Coronary artery (tissue), 2 donors: ENCODE data around the gene NDUFB4.

Experiments used
- DNase-seq: peaks from one replicate; pipeline ENCODE4 v3.0.0-alpha.2; 2017; ENCODE audit warnings: low spot score
- H3K27ac ChIP-seq, 2 donors: fragments of 200-600 bp; sonication (generic); one replicate each; pipeline ENCODE4 v1.5.1; 2016 to 2019
- H3K4me3 ChIP-seq: fragments of 200-600 bp; sonication (generic); 2 replicates; pipeline ENCODE4 v1.5.1; 2016; ENCODE audit warnings: mild to moderate bottlenecking, moderate library complexity
- TF ChIP-seq, protein P1 (sequence below): fragments of 200-600 bp; sonication (generic); IDR thresholded peaks from one replicate; pipeline ENCODE4 v1.5.1; 2019; ENCODE audit warnings: antibody characterized with exemption

Gene NDUFB4

DNA sequence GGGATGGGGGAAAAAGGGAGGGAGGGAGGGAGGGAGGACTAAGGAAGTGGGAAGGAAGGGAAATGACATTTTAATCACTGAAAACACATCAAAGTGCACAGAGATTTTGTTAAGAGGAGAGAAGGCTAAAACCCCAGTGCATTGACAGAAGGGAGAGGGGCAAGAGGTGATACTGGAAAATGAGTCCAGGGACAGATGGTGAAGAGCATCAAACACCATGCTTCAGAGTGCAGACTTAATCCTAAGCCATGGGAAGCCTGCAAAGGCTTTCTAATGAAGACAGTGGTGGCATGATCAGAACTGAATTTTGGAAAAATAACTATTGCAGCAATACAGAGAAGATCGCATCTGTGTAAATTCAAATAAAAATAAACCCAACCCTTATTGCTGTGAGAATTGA, 44.1 kb downstream of the NDUFB4 start:
- TF ChIP-seq, protein P1, sequence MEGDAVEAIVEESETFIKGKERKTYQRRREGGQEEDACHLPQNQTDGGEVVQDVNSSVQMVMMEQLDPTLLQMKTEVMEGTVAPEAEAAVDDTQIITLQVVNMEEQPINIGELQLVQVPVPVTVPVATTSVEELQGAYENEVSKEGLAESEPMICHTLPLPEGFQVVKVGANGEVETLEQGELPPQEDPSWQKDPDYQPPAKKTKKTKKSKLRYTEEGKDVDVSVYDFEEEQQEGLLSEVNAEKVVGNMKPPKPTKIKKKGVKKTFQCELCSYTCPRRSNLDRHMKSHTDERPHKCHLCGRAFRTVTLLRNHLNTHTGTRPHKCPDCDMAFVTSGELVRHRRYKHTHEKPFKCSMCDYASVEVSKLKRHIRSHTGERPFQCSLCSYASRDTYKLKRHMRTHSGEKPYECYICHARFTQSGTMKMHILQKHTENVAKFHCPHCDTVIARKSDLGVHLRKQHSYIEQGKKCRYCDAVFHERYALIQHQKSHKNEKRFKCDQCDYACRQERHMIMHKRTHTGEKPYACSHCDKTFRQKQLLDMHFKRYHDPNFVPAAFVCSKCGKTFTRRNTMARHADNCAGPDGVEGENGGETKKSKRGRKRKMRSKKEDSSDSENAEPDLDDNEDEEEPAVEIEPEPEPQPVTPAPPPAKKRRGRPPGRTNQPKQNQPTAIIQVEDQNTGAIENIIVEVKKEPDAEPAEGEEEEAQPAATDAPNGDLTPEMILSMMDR, result no peak
- H3K4me3 ChIP-seq, result no peak overlapping the region
- no peak for DNase-seq
- H3K27ac ChIP-seq, result no peak overlapping the region

- no peak overlapping the region for H3K4me3 ChIP-seq
- no peak overlapping the region for H3K27ac ChIP-seq
- TF ChIP-seq, protein P1, result no peak
- DNase-seq, result no peak
Measured at GRCh38 chr3:120641696-120642246, 45.6 kb downstream of the NDUFB4 start.

DNA sequence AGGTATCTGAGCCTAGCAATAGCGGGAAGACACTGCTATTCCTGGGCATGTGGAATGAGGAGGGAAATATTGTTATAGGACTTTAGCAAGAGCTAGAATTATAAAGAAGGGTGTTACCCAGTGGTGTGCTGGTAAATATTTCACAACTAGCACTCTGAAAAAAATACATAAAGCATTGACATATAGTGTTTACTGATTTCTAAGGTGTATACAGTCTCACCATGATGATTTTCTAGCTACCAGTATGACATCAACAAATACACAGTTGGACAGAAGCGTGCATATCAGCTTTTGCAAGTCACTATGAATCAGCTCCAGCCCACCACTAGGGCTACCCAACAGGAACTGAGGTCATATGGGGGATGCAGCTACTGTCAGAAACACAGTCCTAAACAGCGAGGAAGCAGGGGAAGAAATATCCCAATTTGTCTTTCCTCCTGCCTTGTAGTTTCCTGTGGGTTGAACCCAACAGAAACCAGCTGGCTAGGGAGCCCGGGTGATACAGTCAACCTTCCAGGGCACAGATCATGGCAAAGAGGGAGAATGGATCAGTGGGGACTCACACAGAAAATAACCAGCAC, 46.3 kb downstream of the NDUFB4 start:
- Histone ChIP-seq H3K4me3 (no peak overlapping the region), H3K27ac (no peak overlapping the region)
- TF ChIP-seq, protein P1, result no peak
- DNase-seq, result no peak

- no peak overlapping the region for H3K4me3 ChIP-seq
- DNase-seq, result no peak
- no peak overlapping the region for H3K27ac ChIP-seq
- TF ChIP-seq, protein P1, result no peak
Measured at GRCh38 chr3:120645083-120645845, 49.1 kb downstream of the NDUFB4 start.

GRCh38 chr3:120646771-120647432, 50.8 kb downstream of the NDUFB4 start:
- TF ChIP-seq, protein P1, result no peak
- H3K4me3 ChIP-seq, result no peak overlapping the region
- H3K27ac ChIP-seq, result no peak overlapping the region
- DNase-seq, result no peak

DNA sequence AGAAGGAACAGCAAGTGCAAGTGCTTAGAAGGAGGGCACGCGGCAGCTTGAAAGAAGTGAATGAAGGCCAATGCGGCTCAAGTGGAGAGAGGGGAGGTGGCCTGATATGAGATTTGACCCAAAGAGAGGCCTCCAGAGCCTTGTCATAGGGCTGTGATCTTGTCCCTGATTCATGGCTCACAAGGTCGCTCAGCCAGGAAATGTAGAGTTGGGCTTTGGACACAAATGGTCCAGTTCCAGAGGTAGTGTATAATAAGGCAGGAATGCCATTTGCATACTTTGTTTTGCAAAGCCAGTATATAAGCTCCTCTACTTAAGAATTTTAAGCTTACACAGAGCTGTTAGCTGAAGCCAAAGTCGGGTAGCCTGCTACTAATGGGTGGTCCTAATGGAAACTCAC, 52.2 kb downstream of the NDUFB4 start:
- no peak overlapping the region for H3K27ac ChIP-seq
- no peak for DNase-seq
- no peak overlapping the region for H3K4me3 ChIP-seq
- TF ChIP-seq, protein P1, result no peak
